Endothelial cell of umbilical vein (primary cell): Measurements from ENCODE around the gene RAB37. TPM values are rescaled to one million over a fixed set of nuclear protein-coding genes. Genes with fewer than 3 reads are reported as not detected.

Experiments
- BruUV-seq: library from RNA; stranded (reverse); fragments of 400-500 nt; replicated peaks from 2 replicates; lab custom pipeline; 2021; lab: Mats Ljungman, UMichigan
- CTCF ChIA-PET: fragments of 300-600, 350-600 bp; sonication (Branson Sonifier 250); formaldehyde crosslinking; loops from one replicate; lab custom pipeline; 2021; ENCODE audit warnings: antibody characterized with exemption, inconsistent platforms; lab: Charles Lee
- POLR2A ChIA-PET: fragments of 300-600, 350-600 bp; sonication (Branson Sonifier 250); formaldehyde crosslinking; loops from one replicate; lab custom pipeline; 2021; ENCODE audit warnings: antibody characterized with exemption, inconsistent platforms; lab: Charles Lee
- DNase-seq: peaks from one replicate; pipeline ENCODE4 v3.0.0-alpha.2; 2011; ENCODE audit warnings: low read depth, low spot score
- FAIRE-seq: peaks from 2 replicates; lab custom pipeline; 2011; peaks lifted over from hg19 to GRCh38; lab: Jason Lieb, UNC
- H2AFZ ChIP-seq: 2 replicates; pipeline ENCODE4 v1.6.0; 2012; ENCODE audit warnings: low read depth, low read length, control low read depth, inconsistent platforms
- H3K27ac ChIP-seq: 2 replicates; pipeline ENCODE4 v1.5.1; 2011; ENCODE audit warnings: low read depth, mild to moderate bottlenecking, control low read depth, low read length, moderate library complexity; ENCODE audit not compliant: insufficient read depth
- H3K27me3 ChIP-seq, 2 experiments: 2 replicates each; pipeline versions ENCODE4 v1.6.0 to v1.6.1; 2011; ENCODE audit warnings: low read length in 2 of 2, mixed read lengths in 1 of 2; ENCODE audit not compliant: control insufficient read depth in 2 of 2, insufficient read depth in 2 of 2
- H3K36me3 ChIP-seq, 2 experiments: 2 replicates in 1 of 2; 3 replicates in 1 of 2; pipeline ENCODE4 v1.5.1; 2011; ENCODE audit warnings: low read length in 2 of 2, mild to moderate bottlenecking in 1 of 2, moderate library complexity in 1 of 2; ENCODE audit not compliant: control insufficient read depth in 2 of 2, insufficient read depth in 2 of 2; ENCODE audit errors: extremely low read depth in 1 of 2
- H3K4me1 ChIP-seq: 3 replicates; pipeline ENCODE4 v1.5.1; 2011; ENCODE audit warnings: mild to moderate bottlenecking, low read length; ENCODE audit not compliant: control insufficient read depth, insufficient read depth; ENCODE audit errors: extremely low read depth
- H3K4me2 ChIP-seq: 2 replicates; pipeline ENCODE4 v1.6.1; 2011; ENCODE audit warnings: low read length, control low read depth, mixed read lengths; ENCODE audit not compliant: insufficient read depth
- H3K4me3 ChIP-seq, 3 experiments: fragments of 200-600 bp in 1 of 3; sonication (generic), shearing (Covaris generic) in 1 of 3; replicated peaks in 1 of 3; 2 replicates each; pipeline ENCODE4 v1.5.1; 2011 to 2016; ENCODE audit warnings: control low read depth in 3 of 3, low read length in 3 of 3, mild to moderate bottlenecking in 2 of 3, inconsistent platforms in 1 of 3, low read depth in 1 of 3, moderate library complexity in 1 of 3; ENCODE audit not compliant: insufficient read depth in 1 of 3
- H3K79me2 ChIP-seq: 2 replicates; pipeline ENCODE4 v1.6.0; 2012; ENCODE audit warnings: low read length, inconsistent platforms; ENCODE audit not compliant: control insufficient read depth, insufficient read depth
- H3K9ac ChIP-seq: replicated peaks from 2 replicates; pipeline ENCODE3; 2011; ENCODE audit warnings: low read length, control low read depth; ENCODE audit not compliant: insufficient read depth; ENCODE audit errors: extremely low read depth
- H3K9me1 ChIP-seq: replicated peaks from 3 replicates; pipeline ENCODE4 v1.6.0; 2011; ENCODE audit warnings: mild to moderate bottlenecking, low read length; ENCODE audit not compliant: control insufficient read depth, insufficient read depth; ENCODE audit errors: extremely low read depth
- H3K9me3 ChIP-seq: replicated peaks from 2 replicates; pipeline ENCODE4 v1.5.1; 2012; ENCODE audit warnings: low read length, inconsistent platforms; ENCODE audit not compliant: control insufficient read depth, insufficient read depth
- H4K20me1 ChIP-seq: replicated peaks from 2 replicates; pipeline ENCODE3; 2011; ENCODE audit warnings: mild to moderate bottlenecking, low read length; ENCODE audit not compliant: control insufficient read depth, insufficient read depth; ENCODE audit errors: extremely low read depth
- CTCF ChIP-seq, 2 donors: IDR thresholded peaks; 1 replicate in 1 of 2; 2 replicates in 1 of 2; pipeline ENCODE4 v1.5.1; 2011; ENCODE audit warnings: low read length in 2 of 2, mild to moderate bottlenecking in 2 of 2, moderate library complexity in 2 of 2, control low read depth in 1 of 2, inconsistent platforms in 1 of 2, low read depth in 1 of 2; ENCODE audit not compliant: insufficient read depth in 1 of 2; ENCODE audit errors: extremely low read depth in 1 of 2
- EZH2 ChIP-seq: IDR thresholded peaks from 2 replicates; pipeline ENCODE4 v1.6.1; 2012; ENCODE audit warnings: borderline replicate concordance, low read depth, mild to moderate bottlenecking, moderate library complexity, low read length, inconsistent platforms; ENCODE audit not compliant: severe bottlenecking
- FOS ChIP-seq: IDR thresholded peaks from 2 replicates; pipeline ENCODE4 v1.6.1; 2011; ENCODE audit warnings: mild to moderate bottlenecking, low read length, moderate library complexity, borderline replicate concordance; ENCODE audit not compliant: insufficient read depth
- GATA2 ChIP-seq: IDR thresholded peaks from 2 replicates; pipeline ENCODE4 v1.7.0; 2011; ENCODE audit warnings: low read depth, mild to moderate bottlenecking, moderate library complexity, mixed read lengths, low read length; ENCODE audit not compliant: insufficient read length, insufficient read depth
- JUN ChIP-seq: IDR thresholded peaks from 2 replicates; pipeline ENCODE4 v1.6.1; 2011; ENCODE audit warnings: borderline replicate concordance, low read depth; ENCODE audit not compliant: insufficient read length, insufficient read depth
- POLR2A ChIP-seq: IDR thresholded peaks from 2 replicates; pipeline ENCODE4 v1.6.1; 2012; ENCODE audit warnings: low read depth, mild to moderate bottlenecking, control low read depth, low read length
- POLR2AphosphoS5 ChIP-seq: IDR thresholded peaks from 2 replicates; pipeline ENCODE4 v1.6.1; 2012; ENCODE audit warnings: low read depth, mild to moderate bottlenecking, control low read depth, low read length, moderate library complexity; ENCODE audit not compliant: insufficient read depth
- dilution Hi-C: fragments of 300-500 bp; cut with MboI; formaldehyde crosslinking; loops from one replicate; pipeline ENCODE4 v1.15.0; 2019; ENCODE audit warnings: low sequenced_read_pairs; ENCODE audit not compliant: extremely low pct_ligation_motif_present
- intact Hi-C: fragments of 100-400 bp; cut with micrococcal nuclease; formaldehyde crosslinking; loops from one replicate; pipeline ENCODE4 v1.10.0; 2022
- polyA plus RNA-seq, 4 experiments: library from polyadenylated mRNA; depleted of rRNA in 3 of 4; stranded (reverse) in 3 of 4; unstranded in 1 of 4; fragments of >200 nt; gene quantifications; 2 replicates each; pipeline versions ENCODE4 v1.2.1 to v1.2.3, GENCODE V29; 2011 to 2012; ENCODE audit warnings: missing spikeins in 1 of 4
- total RNA-seq: library from RNA; stranded (reverse); gene quantifications from 2 replicates; pipeline ENCODE4 v1.2.3, GENCODE V29; 2021

The RAB37 gene
- total and polyA plus RNA-seq, 2 donors (not counting 3 experiments of a cell fraction or from before 2014, with no cell fraction given): 0.11 TPM; not detected in 1

GRCh38 chr17:74740173-74740572, 3.1 kb downstream of the RAB37 start:
- intact Hi-C loops: loop anchor here (5.0 to 10.0 kb wide), 2 partner anchors 52 to 1425 kb away; partner anchors contain the start of gene CDC42EP4

More at GRCh38 chr17:74740173-74740572, 3.1 kb downstream of the RAB37 start:
- Histone ChIP-seq H3K9me1 (no peaks in the 10 kb centered on the region), H3K9me3 (no peaks in the 10 kb centered on the region), H2AFZ (no peak overlapping the region), H3K4me2 (no peak overlapping the region), H3K27me3 (peaks cover 29 to 39% of the 10 kb centered on the region in 2 experiments), H3K79me2 (no peaks in the 10 kb centered on the region), H3K27ac (no peak overlapping the region), H3K9ac (no peak overlapping the region), H3K4me1 (peaks cover 8% of the 10 kb centered on the region), H3K4me3 (no peak overlapping the region), H4K20me1 (no peaks in the 10 kb centered on the region), H3K36me3 (no peaks in the 10 kb centered on the region)
- TF ChIP-seq POLR2A (no peak), CTCF (IDR thresholded peaks at IDR 0.05; ENCODE audit: extremely low read depth in 1 of 2, insufficient read depth in 1 of 2, low read depth in 1 of 2, low read length in 2 of 2) (no peak), GATA2 (no peak), EZH2 (no peak), POLR2AphosphoS5 (no peak), JUN (no peak), FOS (no peak)
- FAIRE-seq (no peak), DNase-seq (no peak)
- dilution Hi-C loops: no loop called here
- BruUV-seq: no TSS peak
- ChIA-PET CTCF (interaction anchor here (1.9 kb wide), 1 partner anchor 9 kb away, joined by 5 read pairs; no protein-coding TSS in a partner anchor), POLR2A (no interaction called here)
